ENCODE results near the gene ENPP1.

The ENPP1 gene

GRCh38 chr6:131807644-131808459 lies at the start of gene ENPP1:
TSS of gene ENPP1 (plus strand) at chr6:131808020. CDS start at chr6:131808036, 16 bp downstream.
- peak; percentile 8 to 13 for DNase-seq (ENCODE audit: low read depth in 1 of 2, low spot score in 1 of 2)

GRCh38 chr6:131758920-131759319 lies 48.9 kb upstream of the ENPP1 start:
- DNase-seq (ENCODE audit: low read depth in 1 of 2, low spot score in 1 of 2), result no peak

GRCh38 chr6:131761060-131761761 lies 46.6 kb upstream of the ENPP1 start:
- no peak for DNase-seq (ENCODE audit: low read depth in 1 of 2, low spot score in 1 of 2)

GRCh38 chr6:131761762-131762067 lies 46.1 kb upstream of the ENPP1 start:
- DNase-seq (ENCODE audit: low read depth in 1 of 2, low spot score in 1 of 2), result no peak

GRCh38 chr6:131762984-131763383 lies 44.8 kb upstream of the ENPP1 start:
- no peak for DNase-seq (ENCODE audit: low read depth in 1 of 2, low spot score in 1 of 2)

GRCh38 chr6:131763749-131764148 lies 44.1 kb upstream of the ENPP1 start:
- DNase-seq (ENCODE audit: low read depth in 1 of 2, low spot score in 1 of 2), result no peak

- no peak for DNase-seq (ENCODE audit: low read depth in 1 of 2, low spot score in 1 of 2)
These were observed 43.5 kb upstream of the ENPP1 start for GRCh38 chr6:131764350-131764749.

GRCh38 chr6:131765081-131765803 lies 42.6 kb upstream of the ENPP1 start:
- DNase-seq (ENCODE audit: low read depth in 1 of 2, low spot score in 1 of 2), result no peak

- no peak for DNase-seq (ENCODE audit: low read depth in 1 of 2, low spot score in 1 of 2)
These were observed 42.0 kb upstream of the ENPP1 start for GRCh38 chr6:131765804-131766135.

- no peak for DNase-seq (ENCODE audit: low read depth in 1 of 2, low spot score in 1 of 2)
These were observed 41.2 kb upstream of the ENPP1 start for GRCh38 chr6:131766631-131767030.

- DNase-seq (ENCODE audit: low read depth in 1 of 2, low spot score in 1 of 2), result no peak
These were observed 38.9 kb upstream of the ENPP1 start for GRCh38 chr6:131768964-131769363.

- DNase-seq (ENCODE audit: low read depth in 1 of 2, low spot score in 1 of 2), result no peak
These were observed 38.3 kb upstream of the ENPP1 start for GRCh38 chr6:131769385-131770141.

- DNase-seq (ENCODE audit: low read depth in 1 of 2, low spot score in 1 of 2), result no peak
These were observed 37.0 kb upstream of the ENPP1 start for GRCh38 chr6:131770776-131771175.

GRCh38 chr6:131773284-131773950 lies 34.4 kb upstream of the ENPP1 start:
- no peak for DNase-seq (ENCODE audit: low read depth in 1 of 2, low spot score in 1 of 2)

- no peak for DNase-seq (ENCODE audit: low read depth in 1 of 2, low spot score in 1 of 2)
These were observed 31.9 kb upstream of the ENPP1 start for GRCh38 chr6:131775886-131776285.

GRCh38 chr6:131776985-131777384 lies 30.8 kb upstream of the ENPP1 start:
- no peak for DNase-seq (ENCODE audit: low read depth in 1 of 2, low spot score in 1 of 2)

GRCh38 chr6:131778169-131778568 lies 29.7 kb upstream of the ENPP1 start:
- no peak for DNase-seq (ENCODE audit: low read depth in 1 of 2, low spot score in 1 of 2)

- DNase-seq (ENCODE audit: low read depth in 1 of 2, low spot score in 1 of 2), result no peak
These were observed 28.5 kb upstream of the ENPP1 start for GRCh38 chr6:131779304-131779703.

- DNase-seq (ENCODE audit: low read depth in 1 of 2, low spot score in 1 of 2), result no peak
These were observed 27.2 kb upstream of the ENPP1 start for GRCh38 chr6:131780600-131780999.

GRCh38 chr6:131781687-131782086 lies 26.1 kb upstream of the ENPP1 start:
- no peak for DNase-seq (ENCODE audit: low read depth in 1 of 2, low spot score in 1 of 2)

GRCh38 chr6:131782764-131783163 lies 25.1 kb upstream of the ENPP1 start:
- no peak for DNase-seq (ENCODE audit: low read depth in 1 of 2, low spot score in 1 of 2)
